Spleen (tissue), 11 donors: ENCODE data around the gene CELF1. TPM values are rescaled to one million over a fixed set of nuclear protein-coding genes. Genes with fewer than 3 reads are reported as not detected.

Experiments
- DNase-seq: peaks from one replicate; pipeline ENCODE4 v3.0.0-alpha.2; 2020
- H3K27ac ChIP-seq, 8 donors: fragments of 200-600 bp; sonication (generic) in 7 of 8; 1 replicate in 4 of 8; 2 replicates in 4 of 8; pipeline versions ENCODE4 v1.5.0 to v1.8.0; 2016 to 2021; ENCODE audit warnings: inconsistent platforms in 4 of 8, mild to moderate bottlenecking in 4 of 8, moderate library complexity in 1 of 8
- H3K27me3 ChIP-seq, 7 donors: fragments of 200-600 bp; sonication (generic) in 6 of 7; replicated peaks in 1 of 7; 1 replicate in 4 of 7; 2 replicates in 3 of 7; pipeline versions ENCODE4 v1.5.0 to v1.8.0; 2016 to 2021; ENCODE audit warnings: inconsistent platforms in 3 of 7, mild to moderate bottlenecking in 1 of 7
- H3K36me3 ChIP-seq, 6 donors: fragments of 200-600 bp; sonication (generic) in 5 of 6; 1 replicate in 4 of 6; 2 replicates in 2 of 6; pipeline versions ENCODE4 v1.5.0 to v1.8.0; 2016 to 2021; ENCODE audit warnings: inconsistent platforms in 2 of 6
- H3K4me1 ChIP-seq, 6 donors: fragments of 200-600 bp; sonication (generic) in 5 of 6; 1 replicate in 3 of 6; 2 replicates in 3 of 6; pipeline versions ENCODE4 v1.5.0 to v1.8.0; 2016 to 2021; ENCODE audit warnings: inconsistent platforms in 3 of 6
- H3K4me3 ChIP-seq, 8 donors: fragments of 200-600 bp; sonication (generic) in 7 of 8; 1 replicate in 4 of 8; 2 replicates in 4 of 8; pipeline versions ENCODE4 v1.5.0 to v1.8.0; 2016 to 2021; ENCODE audit warnings: inconsistent platforms in 4 of 8, mild to moderate bottlenecking in 4 of 8, moderate library complexity in 2 of 8
- H3K9me3 ChIP-seq, 8 donors: fragments of 200-600 bp; sonication (generic) in 7 of 8; 1 replicate in 4 of 8; 2 replicates in 4 of 8; pipeline versions ENCODE4 v1.5.0 to v1.8.0; 2016 to 2021; ENCODE audit warnings: inconsistent platforms in 4 of 8
- POLR2A ChIP-seq, 3 donors: fragments of 450-650 bp; IDR thresholded peaks; one replicate each; pipeline ENCODE4 v1.5.1; 2017; ENCODE audit warnings: antibody characterized with exemption in 3 of 3, mild to moderate bottlenecking in 1 of 3
- POLR2AphosphoS5 ChIP-seq, 3 donors: sonication (generic); formaldehyde crosslinking; IDR thresholded peaks; one replicate each; pipeline ENCODE4 v1.5.1; 2017; ENCODE audit warnings: antibody characterized with exemption in 3 of 3
- whole genome bisulfite sequencing, 5 donors: extraction: QIAGEN DNeasy Blood & Tissue Kit in 3 of 5; methylation state at CpG; one replicate each; pipeline versions ENCODE4 v1.1.5 to v1.1.7; 2013 to 2018; 5-methylcytosine and 5-hydroxymethylcytosine counted together
- intact Hi-C: fragments of 100-400 bp; cut with DNase I; formaldehyde crosslinking; loops from one replicate; pipeline ENCODE4 v1.15.0; 2023; ENCODE audit warnings: low total_unique reads
- polyA plus RNA-seq, 3 donors: library from polyadenylated mRNA; stranded (reverse); fragments of 200-250 nt; gene quantifications; one replicate each; pipeline ENCODE4 v1.2.1, GENCODE V29; 2013
- total RNA-seq, 7 donors: library from RNA; depleted of rRNA in 3 of 7; stranded (reverse); fragments of >200 nt in 3 of 7; fragmentation: NEBNext Ultra II Directional in 4 of 7; extraction: Animal tissue kit (Norgen Biotek cat#: 25700) in 4 of 7; gene quantifications; one replicate each; pipeline versions ENCODE4 v1.1.0 to v1.2.1, GENCODE V29; 2016 to 2021
- TF ChIP-seq, protein P1 (sequence below), 11 experiments: fragments of 200-600 bp in 7 of 11; fragments of 450-650 bp in 4 of 11; sonication (generic) in 4 of 11; IDR thresholded peaks in 8 of 11; conservative IDR thresholded peaks in 3 of 11; 1 replicate in 7 of 11; 2 replicates in 4 of 11; pipeline versions ENCODE4 v1.4.0 to v1.8.0; 2016 to 2021; ENCODE audit warnings: antibody characterized with exemption in 11 of 11, inconsistent platforms in 4 of 11, mild to moderate bottlenecking in 1 of 11
- donor health status: healthy with polysubstance abuse.
- donor health status: DM: no; HTN: no; CAD: no; lungs with moderate emphysema.
- donor health status: DM: no; HTN: no; CAD: no.
- donor health status: Bipolar disorder and iron deficiency.
- donor health status: healthy.
- donor health status: DM: no; HTN: no; CAD: no.
- donor health status: DM: yes; HTN: yes; CAD: no.

Gene CELF1
- total and polyA plus RNA-seq, 10 donors: 18.5 to 171 (median 116) TPM

DNA sequence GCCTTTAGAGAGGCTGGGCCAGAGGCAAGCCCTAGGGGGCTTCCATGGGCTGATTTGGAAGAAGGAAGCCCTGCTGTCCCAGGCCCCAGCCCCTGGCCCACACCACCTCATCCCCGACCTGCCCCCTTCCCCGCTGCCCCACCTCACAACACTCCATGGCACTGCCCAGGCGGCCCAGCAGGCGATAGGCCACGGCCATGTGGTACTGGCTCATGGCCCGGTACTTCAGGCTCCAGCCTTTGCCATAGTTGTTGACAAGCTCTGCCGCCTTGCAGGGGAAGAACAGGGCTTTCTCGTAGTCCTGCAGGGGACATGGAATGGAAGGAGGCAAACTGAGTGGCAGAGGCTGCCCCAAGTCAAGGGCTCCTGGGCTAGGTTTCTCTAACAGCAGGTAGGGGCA, 110.4 kb downstream of the CELF1 start:
- no peaks in the 10 kb centered on the region for H3K27me3 ChIP-seq
- H3K36me3 ChIP-seq: no peaks in the 10 kb centered on the region
- intact Hi-C loops: no loop called here
- H3K4me1 ChIP-seq: peaks cover 0 to 4% (median 0%) of the 10 kb centered on the region in 6 donors
- 92 to 95% (median 93%) methylated on average over 7 to 8 of the region's 8 CpGs for WGBS, 5 donors
- H3K4me3 ChIP-seq: no peak overlapping the region
- H3K27ac ChIP-seq: no peak overlapping the region
- TF ChIP-seq POLR2A (IDR thresholded peaks at IDR 0.05): no peak
- TF ChIP-seq, protein P1, sequence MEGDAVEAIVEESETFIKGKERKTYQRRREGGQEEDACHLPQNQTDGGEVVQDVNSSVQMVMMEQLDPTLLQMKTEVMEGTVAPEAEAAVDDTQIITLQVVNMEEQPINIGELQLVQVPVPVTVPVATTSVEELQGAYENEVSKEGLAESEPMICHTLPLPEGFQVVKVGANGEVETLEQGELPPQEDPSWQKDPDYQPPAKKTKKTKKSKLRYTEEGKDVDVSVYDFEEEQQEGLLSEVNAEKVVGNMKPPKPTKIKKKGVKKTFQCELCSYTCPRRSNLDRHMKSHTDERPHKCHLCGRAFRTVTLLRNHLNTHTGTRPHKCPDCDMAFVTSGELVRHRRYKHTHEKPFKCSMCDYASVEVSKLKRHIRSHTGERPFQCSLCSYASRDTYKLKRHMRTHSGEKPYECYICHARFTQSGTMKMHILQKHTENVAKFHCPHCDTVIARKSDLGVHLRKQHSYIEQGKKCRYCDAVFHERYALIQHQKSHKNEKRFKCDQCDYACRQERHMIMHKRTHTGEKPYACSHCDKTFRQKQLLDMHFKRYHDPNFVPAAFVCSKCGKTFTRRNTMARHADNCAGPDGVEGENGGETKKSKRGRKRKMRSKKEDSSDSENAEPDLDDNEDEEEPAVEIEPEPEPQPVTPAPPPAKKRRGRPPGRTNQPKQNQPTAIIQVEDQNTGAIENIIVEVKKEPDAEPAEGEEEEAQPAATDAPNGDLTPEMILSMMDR (IDR thresholded peaks at IDR 0.05 in 8 of 11, conservative IDR thresholded peaks at IDR 0.05 in 3 of 11): no peak
- DNase-seq: no peak
- H3K9me3 ChIP-seq: no peaks in the 10 kb centered on the region

DNA sequence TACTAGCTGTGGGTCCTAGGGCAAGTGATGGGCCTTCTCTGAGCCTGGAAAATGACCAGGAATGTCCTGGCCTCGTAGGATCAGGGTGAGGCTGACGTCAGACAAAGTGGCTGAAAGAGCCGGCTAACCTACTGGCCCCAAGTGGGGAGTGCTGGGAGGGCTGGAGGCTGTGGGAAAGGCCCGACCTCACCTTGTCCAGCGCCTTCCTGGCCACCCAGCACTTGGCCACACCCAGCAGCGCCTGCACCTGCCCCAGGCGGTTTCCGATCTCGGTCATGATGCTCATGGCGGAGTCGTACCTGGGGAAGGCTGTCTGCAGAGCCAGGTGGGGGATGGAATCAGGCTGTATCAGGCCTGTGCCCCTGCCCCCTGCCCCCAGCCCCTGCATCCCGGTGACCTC, 111.5 kb downstream of the CELF1 start:
- 83 to 95% (median 89%) methylated on average over 10 to 12 of the region's 12 CpGs for WGBS, 5 donors
- H3K4me3 ChIP-seq: no peak overlapping the region
- DNase-seq: no peak

DNA sequence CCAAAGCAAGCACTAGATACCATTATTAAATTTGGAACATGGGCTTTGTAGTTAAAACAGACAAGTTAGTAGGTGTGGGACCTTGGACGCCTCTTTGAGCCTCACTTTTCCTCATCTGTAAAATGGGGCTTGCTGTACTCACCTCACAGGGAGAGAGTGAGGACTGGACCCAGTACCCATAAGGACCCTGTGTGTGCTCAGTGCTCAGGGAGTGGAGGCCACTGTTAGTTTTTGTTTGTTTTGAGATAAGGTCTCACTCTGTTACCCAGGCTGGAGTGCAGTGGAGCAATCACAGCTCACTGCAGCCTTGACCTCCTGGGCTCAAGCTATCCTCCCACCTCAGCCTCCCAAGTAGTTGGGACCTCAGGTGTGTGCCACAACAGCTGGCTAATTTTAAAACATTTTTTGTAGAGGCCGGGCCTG, 112.9 kb downstream of the CELF1 start:
- Histone ChIP-seq H3K27ac (no peak overlapping the region), H3K36me3 (no peaks in the 10 kb centered on the region), H3K9me3 (peaks cover 0 to 3% (median 0%) of the 10 kb centered on the region in 8 donors), H3K4me3 (no peak overlapping the region), H3K4me1 (no peaks in the 10 kb centered on the region), H3K27me3 (no peaks in the 10 kb centered on the region)
- DNase-seq: no peak
- 46 to 96% (median 91%) methylated on average over 2 of the region's 2 CpGs for WGBS, 5 donors
- intact Hi-C loops: no loop called here
- no peak for TF ChIP-seq POLR2A (IDR thresholded peaks at IDR 0.05)
- TF ChIP-seq, protein P1 (IDR thresholded peaks at IDR 0.05 in 8 of 11, conservative IDR thresholded peaks at IDR 0.05 in 3 of 11): no peak
- no peak for TF ChIP-seq POLR2AphosphoS5 (IDR thresholded peaks at IDR 0.05)

More for the DNA sequence above, 111.5 kb downstream of the CELF1 start:
- intact Hi-C loops: no loop called here
- peaks cover 0 to 3% (median 0%) of the 10 kb centered on the region in 8 donors for H3K9me3 ChIP-seq
- no peak overlapping the region for H3K27ac ChIP-seq
- TF ChIP-seq POLR2AphosphoS5 (IDR thresholded peaks at IDR 0.05) (no peak), POLR2A (IDR thresholded peaks at IDR 0.05) (no peak)
- TF ChIP-seq, protein P1 (IDR thresholded peaks at IDR 0.05 in 8 of 11, conservative IDR thresholded peaks at IDR 0.05 in 3 of 11): no peak
- H3K4me1 ChIP-seq: no peaks in the 10 kb centered on the region
- H3K36me3 ChIP-seq: no peaks in the 10 kb centered on the region
- H3K27me3 ChIP-seq: no peaks in the 10 kb centered on the region

DNA sequence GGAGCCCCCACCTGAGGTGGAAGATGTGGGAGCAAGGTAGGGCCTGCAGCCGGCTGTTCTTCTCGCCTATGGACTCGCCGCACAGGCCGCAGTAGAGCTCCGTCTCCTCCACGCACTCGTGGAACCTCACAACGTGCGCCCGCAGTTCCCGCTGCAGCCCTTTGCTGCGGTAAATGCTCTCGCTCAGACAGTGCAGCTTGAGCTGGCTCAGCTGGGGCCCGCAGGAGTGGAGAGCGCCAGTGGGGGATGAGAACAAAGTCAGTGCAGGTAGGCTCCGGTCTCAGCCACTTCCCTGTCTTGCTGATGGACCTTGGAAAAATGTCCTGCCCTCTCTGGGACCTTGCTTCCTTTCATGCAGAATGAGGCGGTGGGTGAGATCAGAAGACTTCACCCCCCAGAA, 114.2 kb downstream of the CELF1 start:
- Histone ChIP-seq H3K4me3 (no peak overlapping the region), H3K36me3 (no peaks in the 10 kb centered on the region), H3K27ac (no peak overlapping the region), H3K27me3 (no peaks in the 10 kb centered on the region), H3K4me1 (no peaks in the 10 kb centered on the region), H3K9me3 (peaks cover 0 to 3% (median 0%) of the 10 kb centered on the region in 8 donors)
- TF ChIP-seq, protein P1 (IDR thresholded peaks at IDR 0.05 in 8 of 11, conservative IDR thresholded peaks at IDR 0.05 in 3 of 11): no peak
- TF ChIP-seq POLR2A (IDR thresholded peaks at IDR 0.05) (no peak), POLR2AphosphoS5 (IDR thresholded peaks at IDR 0.05) (no peak)
- no peak for DNase-seq
- 91 to 95% (median 94%) methylated on average over 7 to 18 of the region's 18 CpGs for WGBS, 5 donors
- intact Hi-C loops: no loop called here
